BJ (cell line): ENCODE measurements around the gene GSG1L. TPM values are rescaled to one million over a fixed set of nuclear protein-coding genes. Genes with fewer than 3 reads are reported as not detected.

ENCODE experiments used
- CTCF ChIA-PET: fragments of 350-600 bp; formaldehyde crosslinking; extraction: SDS; loops from one replicate; lab custom pipeline; 2021; ENCODE audit warnings: antibody characterized with exemption, inconsistent platforms; lab: Yijun Ruan, JAX
- POLR2A ChIA-PET: fragments of 300-600 bp; sonication (Branson Sonifier 250); formaldehyde crosslinking; extraction: SDS; loops from one replicate; lab custom pipeline; 2021; ENCODE audit warnings: antibody characterized with exemption; lab: Charles Lee
- DNase-seq: peaks from one replicate; pipeline ENCODE4 v3.0.0-alpha.2; 2011; ENCODE audit warnings: low read depth
- H3K27me3 ChIP-seq: 2 replicates; pipeline ENCODE4 v1.6.0; 2011; ENCODE audit warnings: low read length; ENCODE audit not compliant: control insufficient read depth, insufficient read depth
- H3K36me3 ChIP-seq: 2 replicates; pipeline ENCODE4 v1.5.1; 2011; ENCODE audit warnings: low read length; ENCODE audit not compliant: control insufficient read depth, insufficient read depth
- H3K4me3 ChIP-seq: 2 replicates; pipeline ENCODE4 v1.5.1; 2011; ENCODE audit warnings: low read depth, mild to moderate bottlenecking, control low read depth, low read length
- polyA plus RNA-seq: library from polyadenylated mRNA; depleted of rRNA; stranded (reverse); fragments of >200 nt; gene quantifications from 2 replicates; pipeline ENCODE4 v1.2.3, GENCODE V29; 2011
- TF ChIP-seq, protein P1 (sequence below): IDR thresholded peaks from 2 replicates; pipeline ENCODE4 v1.5.1; 2011; ENCODE audit warnings: low read depth, mild to moderate bottlenecking, control low read depth, inconsistent platforms, low read length, moderate library complexity; ENCODE audit not compliant: insufficient read depth

Gene GSG1L
- polyA plus RNA-seq, 1 experiment = not detected

DNA sequence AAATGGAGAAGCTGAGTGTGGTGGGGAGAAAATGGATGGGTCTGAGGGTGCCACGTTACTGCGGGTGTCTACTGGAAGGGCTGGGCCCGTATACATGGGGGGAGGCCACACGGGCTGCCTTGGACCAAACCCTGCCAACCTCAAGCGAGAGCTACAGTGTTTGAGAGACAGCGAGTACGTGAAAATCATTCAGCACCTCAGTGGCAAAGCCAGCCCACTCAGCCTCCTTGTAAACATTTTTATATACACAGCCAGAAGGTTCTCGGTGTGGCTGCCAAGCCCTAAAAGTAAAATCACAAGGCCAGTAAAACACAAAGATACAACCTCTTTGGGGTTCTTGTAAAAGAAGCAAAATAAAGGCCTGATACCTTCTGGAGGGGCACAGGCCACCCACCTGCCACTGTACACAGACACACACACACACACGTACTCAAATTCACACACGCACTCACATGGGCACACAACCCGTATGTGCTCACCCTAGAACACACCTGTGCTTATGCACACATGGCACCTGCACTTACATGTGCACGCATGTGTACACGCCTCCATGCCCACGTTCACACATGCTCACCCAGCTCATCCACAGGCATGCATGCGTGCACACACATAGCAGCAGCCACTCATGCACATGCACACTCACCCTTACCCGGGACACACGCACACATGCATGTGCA is 102.8 kb downstream of the GSG1L start:
- H3K27me3 ChIP-seq = no peaks in the 10 kb centered on the region
- CTCF ChIA-PET = no interaction called here

DNA sequence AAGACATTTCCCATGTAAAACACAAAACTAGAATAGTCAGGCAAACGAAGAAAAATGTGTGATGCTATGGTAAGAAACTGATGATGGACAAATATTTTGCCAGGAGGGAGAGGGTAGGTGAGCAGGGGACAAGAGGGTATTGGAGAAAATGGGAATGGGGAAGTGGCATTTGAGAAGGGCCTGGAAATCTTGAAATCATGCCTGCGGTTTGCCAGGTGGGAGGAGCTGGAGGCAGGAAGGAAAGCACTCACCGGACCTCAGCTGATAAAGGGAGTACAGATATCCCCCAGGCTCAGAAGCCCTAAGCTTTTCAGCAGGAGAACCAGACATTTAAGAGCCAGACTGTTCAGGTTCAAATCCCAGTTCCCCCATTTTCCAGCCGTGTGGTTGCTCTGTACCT is 103.6 kb downstream of the GSG1L start:
- TF ChIP-seq, protein P1, sequence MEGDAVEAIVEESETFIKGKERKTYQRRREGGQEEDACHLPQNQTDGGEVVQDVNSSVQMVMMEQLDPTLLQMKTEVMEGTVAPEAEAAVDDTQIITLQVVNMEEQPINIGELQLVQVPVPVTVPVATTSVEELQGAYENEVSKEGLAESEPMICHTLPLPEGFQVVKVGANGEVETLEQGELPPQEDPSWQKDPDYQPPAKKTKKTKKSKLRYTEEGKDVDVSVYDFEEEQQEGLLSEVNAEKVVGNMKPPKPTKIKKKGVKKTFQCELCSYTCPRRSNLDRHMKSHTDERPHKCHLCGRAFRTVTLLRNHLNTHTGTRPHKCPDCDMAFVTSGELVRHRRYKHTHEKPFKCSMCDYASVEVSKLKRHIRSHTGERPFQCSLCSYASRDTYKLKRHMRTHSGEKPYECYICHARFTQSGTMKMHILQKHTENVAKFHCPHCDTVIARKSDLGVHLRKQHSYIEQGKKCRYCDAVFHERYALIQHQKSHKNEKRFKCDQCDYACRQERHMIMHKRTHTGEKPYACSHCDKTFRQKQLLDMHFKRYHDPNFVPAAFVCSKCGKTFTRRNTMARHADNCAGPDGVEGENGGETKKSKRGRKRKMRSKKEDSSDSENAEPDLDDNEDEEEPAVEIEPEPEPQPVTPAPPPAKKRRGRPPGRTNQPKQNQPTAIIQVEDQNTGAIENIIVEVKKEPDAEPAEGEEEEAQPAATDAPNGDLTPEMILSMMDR = no peak
- Histone ChIP-seq H3K36me3 (no peaks in the 10 kb centered on the region), H3K27me3 (no peaks in the 10 kb centered on the region), H3K4me3 (no peak overlapping the region)
- ChIA-PET CTCF (no interaction called here), POLR2A (no interaction called here)
- DNase-seq = no peak

More for the DNA sequence above, 102.8 kb downstream of the GSG1L start:
- POLR2A ChIA-PET = no interaction called here
- Histone ChIP-seq H3K36me3 (no peaks in the 10 kb centered on the region), H3K4me3 (no peak overlapping the region)
- no peak for DNase-seq
- TF ChIP-seq, protein P1 = no peak

DNA sequence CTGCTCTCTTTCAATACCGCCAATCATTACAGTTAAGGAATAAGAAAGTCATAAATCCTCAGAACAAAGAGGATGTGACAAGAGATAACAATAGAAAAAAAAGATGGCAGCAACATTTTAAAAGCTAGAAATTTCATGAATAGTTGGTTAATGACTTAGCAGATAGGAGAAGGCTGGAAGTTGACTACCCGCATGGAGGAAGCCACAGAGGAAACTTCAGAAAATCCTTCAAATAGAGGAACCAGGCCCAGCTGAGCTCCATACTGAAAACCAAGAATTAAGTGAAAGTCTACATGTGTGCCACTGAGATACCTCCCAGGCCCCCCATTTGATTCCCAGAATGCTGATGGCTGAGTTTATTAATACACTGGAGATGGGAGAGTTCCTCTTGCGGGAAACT is 109.3 kb downstream of the GSG1L start:
- H3K27me3 ChIP-seq = 0 out of 2 replicates have a peak, but pooled peaks cover 1% of the 10 kb centered on the region
- ChIA-PET CTCF (interaction anchor here (1.1 kb wide), 1 partner anchor 314 kb away, joined by 3 read pairs; no protein-coding TSS in a partner anchor), POLR2A (no interaction called here)
- no peak for DNase-seq
- H3K36me3 ChIP-seq = no peaks in the 10 kb centered on the region
- TF ChIP-seq, protein P1 = no peak
- no peak overlapping the region for H3K4me3 ChIP-seq

DNA sequence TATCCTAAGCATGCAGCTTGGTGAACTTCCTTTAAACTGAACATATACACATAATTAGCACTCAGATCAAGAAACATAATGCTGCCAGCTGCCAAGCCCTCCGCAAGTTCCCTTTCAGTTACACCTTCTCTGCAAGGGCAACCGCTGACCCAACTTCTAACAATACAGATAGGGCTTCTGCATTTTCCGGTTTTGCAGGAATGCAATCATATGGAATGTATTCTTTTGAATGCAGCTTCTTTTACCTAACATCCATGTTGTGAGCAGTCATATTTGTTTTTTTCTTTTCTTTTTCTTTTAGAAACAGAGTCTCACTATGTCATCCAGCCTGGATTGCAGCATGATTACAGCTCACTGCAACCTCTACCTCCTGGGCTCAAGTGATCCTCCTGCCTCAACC is 110.7 kb downstream of the GSG1L start:
- CTCF ChIA-PET = no interaction called here

DNA sequence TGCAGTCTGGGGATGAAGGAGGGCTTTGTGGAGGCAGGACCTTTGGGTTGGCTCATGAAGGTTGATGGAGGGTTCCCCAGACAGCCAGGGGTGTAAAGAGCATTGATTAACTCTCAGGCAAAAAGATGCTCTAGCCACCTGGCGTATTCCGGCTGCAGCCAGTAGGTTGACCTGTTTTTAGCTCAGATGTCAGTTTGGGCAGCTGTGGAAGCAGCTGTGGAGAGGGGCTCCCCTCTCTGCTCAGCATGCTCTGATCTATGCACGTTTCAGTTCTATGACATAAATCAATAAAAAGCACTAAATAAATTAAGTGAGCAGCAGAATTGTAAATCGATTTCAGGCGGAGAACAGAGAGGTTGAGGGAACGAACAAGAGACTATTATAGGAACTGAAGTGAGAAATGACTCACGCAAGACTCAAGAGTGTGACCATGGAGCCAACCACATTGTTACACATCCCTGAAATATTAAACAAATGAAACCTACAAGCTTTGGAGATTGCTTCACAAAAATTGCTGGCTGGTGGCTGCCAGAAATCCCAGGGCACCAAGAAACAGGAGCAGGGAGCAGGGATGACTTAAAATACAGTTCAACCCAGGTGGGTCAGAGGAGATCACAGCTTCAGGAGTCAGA is 111.9 kb downstream of the GSG1L start:
- no peak for DNase-seq
- Histone ChIP-seq H3K4me3 (no peak overlapping the region), H3K36me3 (no peaks in the 10 kb centered on the region), H3K27me3 (0 out of 2 replicates have a peak, but pooled peaks cover 1% of the 10 kb centered on the region)
- TF ChIP-seq, protein P1 = no peak
- ChIA-PET POLR2A (no interaction called here), CTCF (interaction anchor here (1.6 kb wide), 1 partner anchor 119 kb away, joined by 3 read pairs; no protein-coding TSS in a partner anchor)

More for the DNA sequence above, 110.7 kb downstream of the GSG1L start:
- Histone ChIP-seq H3K4me3 (no peak overlapping the region), H3K27me3 (0 out of 2 replicates have a peak, but pooled peaks cover 1% of the 10 kb centered on the region), H3K36me3 (no peaks in the 10 kb centered on the region)
- TF ChIP-seq, protein P1 = no peak
- POLR2A ChIA-PET = no interaction called here
- no peak for DNase-seq
